AG10803 (cell line): Measurements from ENCODE around the gene RFX1.

Experiments
- DNase-seq: peaks from one replicate; pipeline ENCODE4 v3.0.0; 2010; ENCODE audit warnings: low read depth
- H3K4me3 ChIP-seq: 2 replicates; pipeline ENCODE4 v1.5.1; 2011; ENCODE audit warnings: mild to moderate bottlenecking, low read length, control low read depth
- CTCF ChIP-seq: conservative IDR thresholded peaks from 2 replicates; pipeline ENCODE4 v1.5.1; 2011; ENCODE audit warnings: mild to moderate bottlenecking, low read length, control low read depth, inconsistent platforms

The RFX1 gene

DNA sequence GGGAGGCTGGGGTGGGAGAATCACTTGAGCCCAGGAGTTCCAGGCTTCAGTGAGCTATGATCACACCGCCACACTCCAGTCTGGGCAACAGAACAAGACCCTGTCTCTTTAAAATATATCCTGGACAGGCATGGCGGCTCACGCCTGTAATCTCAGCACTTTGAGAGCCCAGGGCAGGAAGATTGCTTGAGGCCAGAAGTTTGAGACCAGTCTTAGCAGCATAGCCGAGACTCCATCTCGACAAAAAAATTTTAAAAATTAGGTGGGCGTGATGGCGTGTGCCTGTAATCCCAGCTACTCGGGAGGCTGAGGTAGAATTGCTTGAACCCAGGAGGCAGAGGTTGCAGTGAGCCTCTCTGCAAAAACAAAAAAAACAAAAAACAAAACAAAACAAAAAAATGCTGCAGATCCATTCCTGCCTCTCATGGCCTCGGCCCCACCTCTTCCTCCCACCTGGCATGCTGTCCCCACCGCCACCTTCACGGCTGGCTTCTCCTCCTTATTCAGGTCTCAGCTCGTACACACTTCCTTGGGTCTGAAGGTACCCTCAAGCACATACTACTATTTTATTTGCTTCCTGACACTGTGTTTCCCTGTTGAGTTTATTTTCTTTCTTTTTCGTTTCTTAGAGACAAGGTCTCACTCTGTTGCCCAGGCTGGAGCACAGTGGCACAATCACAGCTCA, 5.3 kb downstream of the RFX1 start:
- DNase-seq = no peak
- no peak overlapping the region for H3K4me3 ChIP-seq
- TF ChIP-seq CTCF = no peak

DNA sequence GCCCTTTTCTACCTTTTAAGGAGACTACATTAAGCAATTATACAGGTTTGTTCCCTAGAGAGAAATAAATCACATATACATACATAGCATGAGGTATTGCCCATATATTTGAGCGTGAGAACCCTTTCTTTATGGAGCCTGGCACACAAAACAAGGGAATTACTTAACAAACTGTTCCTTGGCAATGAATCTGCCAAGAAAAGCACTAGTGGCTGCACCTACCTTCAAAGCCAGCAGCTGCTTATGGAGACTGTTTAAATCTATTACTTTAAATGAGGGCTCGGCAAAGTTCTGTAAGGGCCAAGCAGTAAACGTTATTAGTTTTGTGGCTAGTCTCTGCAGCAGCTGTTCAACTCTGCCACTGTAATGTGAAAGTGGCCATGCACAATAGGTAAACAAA, 7.0 kb downstream of the RFX1 start:
- H3K4me3 ChIP-seq = no peak overlapping the region
- no peak for TF ChIP-seq CTCF
- DNase-seq = no peak

DNA sequence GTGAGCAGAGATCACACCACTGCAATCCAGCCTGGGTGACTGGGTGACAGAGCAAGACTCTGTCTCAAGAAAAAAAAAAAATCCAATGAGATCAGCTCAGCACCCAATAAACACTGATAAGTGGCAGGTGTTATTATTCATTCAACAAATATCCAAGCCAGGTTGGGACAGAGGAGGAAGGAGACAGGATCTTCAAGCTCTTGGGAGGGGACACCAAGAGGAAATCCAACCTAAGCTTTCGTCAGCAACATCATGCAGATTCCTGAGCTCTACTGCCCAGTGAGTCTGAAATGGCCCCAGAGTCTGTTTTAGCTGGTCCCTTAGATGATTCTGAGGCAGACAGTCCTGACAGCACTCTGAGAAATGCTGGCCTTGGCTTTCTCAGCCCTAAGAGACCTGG, 7.7 kb downstream of the RFX1 start:
- DNase-seq = no peak
- no peak for TF ChIP-seq CTCF
- no peak overlapping the region for H3K4me3 ChIP-seq

- DNase-seq = no peak
- no peak overlapping the region for H3K4me3 ChIP-seq
- TF ChIP-seq CTCF = no peak
Measured at GRCh38 chr19:13997631-13997962, 8.5 kb downstream of the RFX1 start.

- no peak overlapping the region for H3K4me3 ChIP-seq
- no peak for DNase-seq
- no peak for TF ChIP-seq CTCF
Measured at GRCh38 chr19:13996928-13997630, 9.0 kb downstream of the RFX1 start.

DNA sequence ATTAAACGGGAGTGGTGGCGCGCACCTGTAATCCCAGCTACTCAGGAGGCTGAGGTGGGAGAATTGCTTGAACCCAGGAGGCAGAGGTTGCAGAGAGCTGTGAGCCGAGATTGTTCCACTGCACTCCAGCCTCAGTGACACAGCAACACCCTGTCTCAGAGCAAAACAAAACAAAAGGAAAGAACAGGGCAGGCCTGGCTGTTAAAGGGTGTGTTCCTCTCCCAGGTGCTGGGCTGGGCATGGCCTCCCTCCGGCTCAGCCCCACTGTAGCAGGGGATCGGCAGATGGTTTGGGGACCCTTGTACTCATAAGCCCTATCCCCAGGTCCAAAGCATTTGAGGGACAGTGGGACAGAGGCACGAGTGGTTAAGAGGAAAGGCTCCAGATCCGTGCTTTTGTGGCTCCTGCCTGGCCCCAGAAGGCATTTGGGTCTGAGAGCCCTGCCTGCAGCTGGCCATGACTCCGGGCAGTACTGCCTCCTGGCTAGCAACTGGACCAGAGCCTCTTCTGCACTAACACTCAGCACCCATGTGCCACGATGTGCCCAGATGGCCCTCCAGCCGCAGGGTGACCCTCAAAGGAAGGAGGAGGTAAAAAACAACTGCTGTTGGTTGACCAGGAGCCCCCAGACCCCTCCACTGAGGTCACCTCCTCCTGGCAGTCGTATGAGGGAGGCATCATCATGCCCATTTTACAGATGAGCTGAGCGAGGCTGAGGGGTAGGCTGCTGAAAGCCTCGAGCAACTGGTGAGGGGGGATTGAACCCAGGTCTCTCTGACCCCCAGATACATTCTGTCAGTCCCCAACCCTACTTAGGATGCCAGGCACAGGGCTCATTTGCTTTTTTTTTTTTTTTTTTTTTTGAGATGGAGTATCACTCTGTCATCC, 10.0 kb downstream of the RFX1 start:
- TF ChIP-seq CTCF = no peak
- no peak for DNase-seq
- no peak overlapping the region for H3K4me3 ChIP-seq
